ENCODE measurements around the gene PRKAA1.

The PRKAA1 gene

GRCh38 chr5:40798012-40798800 is at the start of gene PRKAA1:
Gene PRKAA1 (minus strand): TSS chr5:40798374. CDS start chr5:40798189, 185 bp downstream.
- peak; percentile 83 for DNase-seq (ENCODE audit: low read depth)

DNA sequence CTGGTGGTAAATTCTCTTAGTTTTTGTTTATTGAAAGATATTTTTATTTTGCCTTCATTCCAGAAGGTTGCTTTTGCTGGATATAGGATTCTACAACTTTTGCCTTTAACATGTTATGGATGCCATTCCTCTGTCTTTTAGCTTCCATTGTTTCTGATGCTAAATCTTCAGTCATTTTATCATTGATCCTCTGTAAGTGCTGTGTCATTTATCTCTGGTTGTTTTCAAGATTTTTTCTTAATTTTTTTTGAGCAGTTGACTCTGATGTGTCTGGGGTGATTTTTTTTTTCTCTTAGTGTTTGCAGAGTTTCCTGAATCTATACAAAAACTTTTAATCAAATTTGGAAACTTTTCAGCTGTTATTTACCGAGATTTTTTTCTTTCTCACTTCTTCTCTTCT is 49.4 kb upstream of the PRKAA1 start:
- no peak for DNase-seq (ENCODE audit: low read depth)

GRCh38 chr5:40846371-40846770 is 48.2 kb upstream of the PRKAA1 start:
- DNase-seq (ENCODE audit: low read depth): no peak

DNA sequence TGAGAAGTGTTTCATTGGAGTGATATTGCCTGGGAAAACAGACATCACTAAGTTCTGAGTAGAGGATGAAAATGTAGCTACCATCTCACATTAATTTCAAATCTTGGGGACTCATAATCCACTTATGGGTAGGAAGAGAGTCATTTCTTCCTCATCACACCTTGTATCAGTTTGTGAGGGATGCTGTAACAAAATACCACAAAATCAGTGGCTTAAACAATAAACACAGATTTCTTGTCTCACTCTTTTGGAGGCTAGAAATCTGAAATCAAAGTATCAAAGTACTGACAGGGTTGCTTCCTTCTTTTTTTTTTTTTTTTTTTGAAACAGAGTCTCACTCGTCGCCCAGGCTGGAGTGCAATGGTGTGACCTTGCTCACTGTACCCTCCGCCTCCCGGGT is 46.4 kb upstream of the PRKAA1 start:
- DNase-seq (ENCODE audit: low read depth): no peak

GRCh38 chr5:40842351-40842750 is 44.2 kb upstream of the PRKAA1 start:
- no peak for DNase-seq (ENCODE audit: low read depth)

DNA sequence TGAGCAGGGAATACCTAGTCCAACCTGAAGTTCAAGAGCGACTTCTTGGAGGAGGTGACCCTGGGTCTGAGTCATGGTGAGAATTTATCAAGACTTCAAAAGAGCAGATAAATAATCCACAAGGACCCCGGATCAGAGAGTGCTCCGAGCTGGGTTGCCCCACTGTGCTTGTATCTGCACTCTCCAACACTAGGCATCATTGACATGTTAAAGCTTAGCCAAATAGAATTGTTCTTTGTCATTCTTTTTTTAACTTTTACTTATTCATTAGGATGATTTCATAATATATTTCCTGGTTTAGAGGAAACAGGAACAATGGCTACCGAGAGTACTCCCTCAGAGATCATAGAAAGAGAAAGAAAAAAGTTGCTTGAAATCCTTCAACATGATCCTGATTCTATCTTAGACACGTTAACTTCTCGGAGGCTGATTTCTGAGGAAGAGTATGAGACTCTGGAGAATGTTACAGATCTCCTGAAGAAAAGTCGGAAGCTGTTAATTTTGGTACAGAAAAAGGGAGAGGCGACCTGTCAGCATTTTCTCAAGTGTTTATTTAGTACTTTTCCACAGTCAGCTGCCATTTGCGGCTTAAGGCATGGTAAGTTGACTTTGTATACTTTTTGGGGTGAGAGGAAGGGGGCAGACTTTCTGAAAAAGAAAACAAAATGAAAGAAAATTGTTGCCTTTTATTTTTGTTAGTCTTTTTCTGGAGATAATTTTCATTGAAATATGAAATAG is 43.1 kb upstream of the PRKAA1 start, which contains the start of gene CARD6:
Gene CARD6, plus strand, starts transcription at position 300 of the 738 bp plus-strand sequence. Its CDS starts 16 bp downstream, at position 316.
- no peak for DNase-seq (ENCODE audit: low read depth)

- no peak for DNase-seq (ENCODE audit: low read depth)
Observed at GRCh38 chr5:40838086-40838485, 39.9 kb upstream of the PRKAA1 start.

DNA sequence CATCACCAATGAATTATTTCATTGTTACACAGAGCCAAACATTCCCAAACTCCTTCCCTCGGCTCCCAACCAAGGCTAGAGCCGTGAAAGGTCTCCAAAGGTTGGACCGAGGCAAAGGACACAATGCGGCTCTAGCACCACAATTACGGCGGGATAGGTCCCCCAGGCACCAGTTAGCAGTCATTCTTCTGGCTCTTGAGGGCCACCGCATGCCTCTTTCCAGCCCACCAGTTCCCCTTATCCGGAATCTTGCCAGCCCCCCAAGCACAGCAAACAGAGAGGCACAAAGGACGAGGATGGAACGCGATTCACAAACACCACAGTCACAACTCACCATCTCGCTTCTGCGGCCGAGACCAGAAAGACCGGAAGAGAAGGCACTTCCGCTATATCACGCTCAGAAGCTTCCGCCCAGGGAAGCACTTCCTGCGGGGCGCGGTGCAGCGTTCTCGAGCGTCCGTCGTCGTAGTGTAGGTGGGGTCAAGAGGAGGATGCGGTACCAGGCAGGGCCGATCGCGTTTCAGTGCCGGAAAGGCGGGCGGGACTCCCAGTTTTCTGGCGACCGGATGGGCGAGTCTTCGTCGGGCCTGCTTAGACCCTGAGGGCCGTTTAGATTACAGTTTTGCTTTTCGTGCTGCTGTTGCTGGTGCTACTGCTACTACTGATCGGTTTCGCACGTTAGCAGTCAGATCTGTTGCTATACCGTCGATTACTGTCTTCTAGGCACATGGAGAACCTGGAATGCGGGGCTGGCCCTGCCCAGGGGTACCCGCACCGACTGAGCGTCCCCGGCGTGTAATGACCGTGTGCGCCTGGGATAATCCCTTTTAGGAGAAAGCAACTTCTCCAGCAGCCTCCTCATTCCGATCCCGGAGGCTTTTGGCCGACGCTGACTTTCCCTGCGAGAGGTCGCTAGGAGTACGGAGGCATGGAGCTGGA is 36.9 kb upstream of the PRKAA1 start, which contains the start of gene RPL37:
Gene RPL37, minus strand, starts transcription at position 374 of the 939 bp plus-strand sequence. Its CDS starts 37 bp downstream, at position 337.
- peak; percentile 85 for DNase-seq (ENCODE audit: low read depth)

DNA sequence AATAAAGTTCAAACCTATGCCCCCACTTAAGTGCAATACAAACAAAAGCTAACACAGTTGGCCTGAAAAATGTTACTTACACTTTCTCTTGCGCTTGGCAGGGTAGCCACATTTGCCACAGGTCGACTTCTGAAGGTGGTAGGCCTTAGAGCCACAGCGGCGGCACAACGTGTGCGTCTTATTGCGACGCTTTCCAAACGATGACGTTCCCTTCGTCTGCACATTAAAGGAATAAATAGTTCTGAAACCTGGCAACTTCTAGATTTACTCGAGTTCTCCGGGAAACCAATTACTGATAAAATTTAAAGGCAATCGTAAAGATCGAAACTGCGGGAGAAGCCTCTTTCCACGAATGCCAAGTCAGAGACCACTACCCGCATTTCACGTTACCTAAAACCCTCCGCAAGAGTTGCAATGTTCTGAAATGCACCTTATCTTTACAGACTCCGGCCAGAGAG is 36.2 kb upstream of the PRKAA1 start:
- no peak for DNase-seq (ENCODE audit: low read depth)

DNA sequence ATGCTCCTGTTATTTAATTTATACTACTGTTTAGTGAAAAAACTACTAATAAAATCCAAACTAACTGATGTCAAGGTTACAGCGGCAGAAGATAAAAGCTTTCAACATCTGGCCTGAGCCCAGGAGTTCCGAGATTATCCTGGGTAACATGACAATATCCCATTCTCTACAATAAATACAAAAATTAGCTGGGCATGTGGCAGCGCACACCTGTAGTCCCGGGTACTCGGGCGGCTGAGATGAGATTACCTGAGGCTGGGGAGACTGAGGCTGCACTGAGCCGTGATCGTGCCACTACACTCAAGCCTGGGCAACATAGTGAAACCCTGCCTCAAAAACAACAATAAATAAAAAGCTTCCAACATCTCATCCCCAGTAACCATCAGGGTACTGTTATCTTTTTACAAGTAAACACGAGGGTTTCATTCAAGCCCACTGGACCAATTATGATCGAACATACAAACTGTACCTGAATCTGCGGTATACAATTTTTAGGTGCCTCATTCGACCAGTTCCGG is 35.6 kb upstream of the PRKAA1 start:
- DNase-seq (ENCODE audit: low read depth): no peak

DNA sequence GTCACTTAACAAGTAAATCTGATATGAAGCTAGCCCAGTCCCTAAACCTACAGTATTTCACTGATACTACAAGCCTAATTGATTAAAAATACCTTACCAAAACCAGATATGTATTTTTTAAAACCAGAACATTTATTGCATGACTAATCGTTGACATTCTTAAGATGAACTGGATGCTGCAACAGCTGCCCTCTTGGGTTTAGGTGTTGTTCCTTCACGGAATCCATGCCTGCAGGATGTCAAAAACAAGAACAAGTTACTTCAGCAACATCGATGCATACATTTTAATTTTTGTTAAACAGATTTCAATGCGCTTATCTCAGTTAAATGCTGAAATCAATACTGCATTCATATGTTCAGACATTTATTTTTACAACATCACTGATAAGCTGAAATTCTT is 34.2 kb upstream of the PRKAA1 start:
- no peak for DNase-seq (ENCODE audit: low read depth)

- DNase-seq (ENCODE audit: low read depth): no peak
Observed at GRCh38 chr5:40831346-40832210, 33.4 kb upstream of the PRKAA1 start.

DNA sequence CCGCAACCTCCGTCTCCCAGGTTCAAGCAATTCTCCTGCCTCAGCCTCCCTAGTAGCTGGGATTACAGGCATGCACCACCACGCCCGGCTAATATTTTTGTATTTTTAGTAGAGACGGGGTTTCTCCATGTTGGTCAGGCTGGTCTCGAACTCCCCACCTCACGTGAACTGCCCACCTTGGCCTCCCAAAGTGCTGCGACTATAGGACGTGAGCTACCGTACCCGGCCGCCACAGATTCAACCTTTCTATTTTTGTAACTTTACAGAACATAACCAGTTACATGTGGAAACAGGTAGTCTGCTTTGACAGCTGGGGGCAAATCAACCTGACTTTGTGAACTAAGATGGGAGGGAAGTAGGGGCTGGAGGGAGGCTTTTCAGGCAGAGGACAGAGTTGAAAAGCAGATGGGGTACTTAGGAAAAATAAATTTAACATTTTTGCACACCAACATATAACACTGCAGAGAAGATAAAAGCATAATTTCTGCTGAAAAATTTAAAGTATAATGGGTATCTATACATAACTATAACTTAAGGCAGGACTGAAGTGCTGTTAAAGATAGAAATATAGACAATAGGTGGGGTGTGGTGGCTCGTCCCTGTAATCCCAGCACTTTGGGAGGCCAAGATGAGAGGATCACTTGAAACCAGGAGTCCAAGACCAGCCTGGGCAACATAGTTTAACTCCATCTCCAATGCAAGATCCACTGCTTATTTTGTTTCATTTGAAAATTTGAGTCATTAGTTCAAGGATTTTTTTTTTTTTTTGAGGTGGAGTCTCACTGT is 31.8 kb upstream of the PRKAA1 start:
- DNase-seq (ENCODE audit: low read depth): no peak

GRCh38 chr5:40828690-40829661 is 30.8 kb upstream of the PRKAA1 start:
- no peak for DNase-seq (ENCODE audit: low read depth)

- no peak for DNase-seq (ENCODE audit: low read depth)
Observed at GRCh38 chr5:40828021-40828631, 30.0 kb upstream of the PRKAA1 start.

DNA sequence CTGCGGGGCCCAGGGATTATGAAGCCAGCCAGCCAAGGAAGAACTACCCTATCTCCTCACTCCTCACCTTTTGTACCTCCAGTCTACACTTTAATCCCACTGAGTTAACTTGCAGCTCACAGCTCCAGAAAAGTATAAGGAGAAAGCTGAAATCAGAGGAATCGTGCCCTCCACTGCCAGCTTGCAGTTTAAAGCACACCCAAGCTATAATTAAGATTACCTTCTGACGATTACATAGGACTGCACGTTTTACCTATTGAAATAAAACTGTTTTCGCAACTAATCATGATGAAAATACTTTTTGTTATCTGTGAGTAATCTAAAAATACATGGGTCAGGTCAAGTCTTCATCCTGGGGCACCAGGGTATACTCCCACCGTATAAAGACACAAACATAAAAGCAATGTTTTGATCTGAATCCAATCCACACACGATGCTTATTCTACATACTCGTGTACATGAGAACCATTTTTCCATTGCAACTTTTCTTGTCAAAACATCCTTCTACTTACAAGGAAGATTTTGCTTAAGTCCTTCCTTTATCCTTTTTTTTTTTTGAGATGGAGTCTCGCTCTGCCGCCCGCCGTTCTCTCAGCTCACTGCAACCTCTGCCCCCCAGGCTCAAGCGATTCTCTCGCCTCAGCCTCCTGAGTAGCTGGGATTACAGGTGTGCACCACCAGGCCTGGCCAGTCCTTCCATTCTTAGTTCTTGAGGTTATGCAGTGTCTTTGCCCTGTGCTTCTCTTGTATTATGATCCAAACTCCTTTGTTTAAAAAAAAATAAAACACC is 29.2 kb upstream of the PRKAA1 start:
- no peak for DNase-seq (ENCODE audit: low read depth)

GRCh38 chr5:40826489-40827187 is 28.5 kb upstream of the PRKAA1 start:
- DNase-seq (ENCODE audit: low read depth): no peak

Measured in stimulated activated CD8-positive, alpha-beta memory T cell treated with anti-CD3 and anti-CD28 coated beads, Interleukin-4, amount 100 ng/mL, for 24 hours (primary cell).